Naive thymus-derived CD8-positive, alpha-beta T cell (primary cell): ENCODE data around the gene BRSK2. TPM values are rescaled to one million over a fixed set of nuclear protein-coding genes. Genes with fewer than 3 reads are reported as not detected.
"Not testable (repeated sequence)": the region's sequence is repeated elsewhere in the genome, so short reads cannot be mapped to it uniquely, and the experiment has no call there.

ENCODE experiments used
- ATAC-seq, 2 donors: fragments of 150-1000 bp; cut with Tn5 transposase in 1 of 2; sonication (Bioruptor Pico), chemical (Tn5 transposase) in 1 of 2; 1 replicate in 1 of 2; 2 replicates in 1 of 2; pipeline ENCODE4 v1.10.0; 2021; ENCODE audit warnings: mild to moderate bottlenecking in 2 of 2, moderate library complexity in 2 of 2
- POLR2A ChIA-PET: fragments of 350-600 bp; sonication (Branson Sonifier 250); formaldehyde crosslinking; loops from one replicate; lab custom pipeline; 2021; ENCODE audit warnings: antibody characterized with exemption; lab: Charles Lee
- DNase-seq, 10 donors: peaks; one replicate each; pipeline versions ENCODE4 v3.0.0 to v3.0.0-alpha.2; 2020 to 2022
- H3K27ac Mint-ChIP-seq, 10 donors: one replicate each; pipeline ENCODE4 v1.8.0; 2020 to 2022; ENCODE audit warnings: mild to moderate bottlenecking in 10 of 10, mixed read lengths in 10 of 10, moderate library complexity in 4 of 10, inconsistent platforms in 1 of 10
- H3K27me3 Mint-ChIP-seq, 5 donors: one replicate each; pipeline ENCODE4 v1.8.0; 2021 to 2022; ENCODE audit warnings: mixed read lengths in 5 of 5
- H3K36me3 Mint-ChIP-seq, 3 donors: one replicate each; pipeline ENCODE4 v1.8.0; 2020 to 2022; ENCODE audit warnings: mixed read lengths in 3 of 3, mild to moderate bottlenecking in 2 of 3, inconsistent platforms in 1 of 3
- H3K4me1 Mint-ChIP-seq, 4 donors: one replicate each; pipeline ENCODE4 v1.8.0; 2021 to 2022; ENCODE audit warnings: mixed read lengths in 4 of 4
- H3K4me3 Mint-ChIP-seq, 10 donors: one replicate each; pipeline ENCODE4 v1.8.0; 2020 to 2022; ENCODE audit warnings: mild to moderate bottlenecking in 10 of 10, mixed read lengths in 10 of 10, moderate library complexity in 6 of 10, inconsistent platforms in 1 of 10
- H3K9me3 Mint-ChIP-seq, 9 donors: one replicate each; pipeline ENCODE4 v1.8.0; 2020 to 2022; ENCODE audit warnings: mixed read lengths in 9 of 9, mild to moderate bottlenecking in 3 of 9, inconsistent platforms in 1 of 9, moderate library complexity in 1 of 9
- polyA plus RNA-seq, 3 donors: library from polyadenylated mRNA; unstranded; fragments of 300-500 nt; fragmentation: Illumina TruSeq; gene quantifications; one replicate each; pipeline ENCODE4 v1.2.3, GENCODE V29; 2021
- total RNA-seq, 8 experiments: library from RNA in 2 of 8; stranded (reverse) in 2 of 8; gene quantifications; one replicate each; pipeline ENCODE4 v1.2.3 and lab custom pipeline; 2021 to 2026

Gene BRSK2
- total and polyA plus RNA-seq, 5 experiments from 2014 or later: 0.42 to 1.3 TPM; not detected in 3

GRCh38 chr11:1403078-1403620 lies 13.4 kb downstream of the BRSK2 start:
- Mint-ChIP-seq H3K27me3 (peaks cover 0 to 18% (median 5%) of the 10 kb centered on the region in 5 donors), H3K9me3 (no peaks in the 10 kb centered on the region), H3K27ac (no peak overlapping the region), H3K4me1 (no peaks in the 10 kb centered on the region), H3K4me3 (no peak overlapping the region), H3K36me3 (no peaks in the 10 kb centered on the region)
- DNase-seq: no peak
- ATAC-seq: no peak
- POLR2A ChIA-PET: interaction anchor here (1.0 kb wide), 1 partner anchor 20 kb away, joined by 3 read pairs; no protein-coding TSS in a partner anchor

DNA sequence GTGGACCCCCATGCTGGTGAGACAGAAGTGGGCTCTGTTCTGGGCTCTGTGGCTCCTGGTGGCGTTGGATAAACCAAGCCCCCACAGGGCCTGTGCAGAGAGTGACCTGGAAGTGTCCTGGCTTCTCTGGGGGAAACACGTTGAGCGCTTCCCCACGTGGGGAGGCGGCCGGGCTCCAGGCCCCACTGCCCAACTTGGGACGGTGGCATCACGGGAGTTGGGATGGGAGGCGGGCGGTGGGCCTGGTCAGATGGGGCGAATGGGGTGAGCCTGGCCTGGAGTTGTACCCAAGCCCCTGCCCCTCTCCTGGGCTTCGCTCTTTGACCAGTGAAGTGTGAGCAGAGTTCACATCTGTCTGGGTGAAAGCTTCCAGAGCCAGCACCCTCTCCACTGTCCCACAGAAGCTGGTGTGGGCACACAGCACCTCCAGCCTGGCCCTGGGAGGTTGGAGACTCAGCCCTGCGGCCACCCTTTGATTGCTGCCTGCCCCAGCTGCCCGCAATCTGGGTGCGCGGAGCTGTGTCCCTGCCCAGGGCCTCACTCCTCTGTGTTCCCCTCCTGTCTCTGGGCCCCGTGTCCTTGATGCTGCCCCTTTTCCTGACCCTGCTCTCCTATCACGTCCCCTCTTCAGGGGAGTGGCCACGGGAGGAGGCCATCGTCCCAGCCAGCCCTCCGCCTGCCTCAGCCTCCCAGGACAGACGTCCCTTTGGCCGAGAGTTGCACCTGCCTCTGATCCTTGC lies 14.2 kb downstream of the BRSK2 start:
- ATAC-seq (no peak), DNase-seq (no peak)
- Mint-ChIP-seq H3K27ac (no peak overlapping the region), H3K36me3 (no peaks in the 10 kb centered on the region), H3K9me3 (no peaks in the 10 kb centered on the region), H3K4me3 (no peak overlapping the region), H3K4me1 (peaks cover 0 to 3% (median 0%) of the 10 kb centered on the region in 4 donors), H3K27me3 (peaks cover 0 to 18% (median 5%) of the 10 kb centered on the region in 5 donors)
- POLR2A ChIA-PET: no interaction called here

DNA sequence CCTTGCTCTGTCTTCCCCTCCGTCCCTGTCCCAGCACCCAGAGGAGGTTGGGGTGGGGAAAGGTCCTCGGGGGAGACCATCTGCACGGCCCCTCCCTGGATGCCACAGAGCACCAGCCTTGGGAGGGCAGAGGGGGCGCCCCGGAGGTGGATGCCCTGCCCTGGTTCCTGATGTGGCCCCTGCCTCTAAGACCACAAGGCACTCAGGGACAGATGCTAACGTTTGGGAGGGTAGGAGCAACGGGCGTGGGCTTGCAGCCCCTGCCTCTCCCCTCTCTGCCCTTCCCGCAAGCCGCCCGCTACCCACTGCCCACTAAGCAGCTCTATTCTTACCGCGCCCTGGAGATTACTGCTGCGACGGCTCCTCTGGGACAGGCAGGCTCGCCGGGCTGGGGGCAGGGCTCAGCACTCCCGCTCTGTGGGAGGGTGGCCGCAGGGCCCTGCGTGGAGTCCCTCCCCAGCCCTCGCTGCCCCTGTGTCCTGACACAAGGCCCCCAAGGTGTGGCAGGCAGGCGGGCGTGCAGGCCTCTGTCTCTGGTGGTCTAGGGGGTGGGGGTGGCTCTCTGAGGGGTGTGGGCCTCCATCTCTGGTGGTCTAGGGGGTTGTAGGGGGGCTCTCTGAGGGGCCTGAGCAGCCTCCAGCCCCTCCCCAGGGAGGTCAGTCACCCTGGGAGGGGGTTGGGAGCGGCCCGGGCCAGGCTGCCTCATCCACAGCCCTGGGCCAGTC lies 14.9 kb downstream of the BRSK2 start:
- Mint-ChIP-seq H3K4me1 (peaks cover 0 to 3% (median 0%) of the 10 kb centered on the region in 4 donors), H3K9me3 (no peaks in the 10 kb centered on the region), H3K27ac (no peak overlapping the region), H3K27me3 (peaks cover 0 to 18% (median 5%) of the 10 kb centered on the region in 5 donors), H3K36me3 (no peaks in the 10 kb centered on the region), H3K4me3 (no peak overlapping the region)
- ATAC-seq (no peak), DNase-seq (no peak)
- POLR2A ChIA-PET: no interaction called here

DNA sequence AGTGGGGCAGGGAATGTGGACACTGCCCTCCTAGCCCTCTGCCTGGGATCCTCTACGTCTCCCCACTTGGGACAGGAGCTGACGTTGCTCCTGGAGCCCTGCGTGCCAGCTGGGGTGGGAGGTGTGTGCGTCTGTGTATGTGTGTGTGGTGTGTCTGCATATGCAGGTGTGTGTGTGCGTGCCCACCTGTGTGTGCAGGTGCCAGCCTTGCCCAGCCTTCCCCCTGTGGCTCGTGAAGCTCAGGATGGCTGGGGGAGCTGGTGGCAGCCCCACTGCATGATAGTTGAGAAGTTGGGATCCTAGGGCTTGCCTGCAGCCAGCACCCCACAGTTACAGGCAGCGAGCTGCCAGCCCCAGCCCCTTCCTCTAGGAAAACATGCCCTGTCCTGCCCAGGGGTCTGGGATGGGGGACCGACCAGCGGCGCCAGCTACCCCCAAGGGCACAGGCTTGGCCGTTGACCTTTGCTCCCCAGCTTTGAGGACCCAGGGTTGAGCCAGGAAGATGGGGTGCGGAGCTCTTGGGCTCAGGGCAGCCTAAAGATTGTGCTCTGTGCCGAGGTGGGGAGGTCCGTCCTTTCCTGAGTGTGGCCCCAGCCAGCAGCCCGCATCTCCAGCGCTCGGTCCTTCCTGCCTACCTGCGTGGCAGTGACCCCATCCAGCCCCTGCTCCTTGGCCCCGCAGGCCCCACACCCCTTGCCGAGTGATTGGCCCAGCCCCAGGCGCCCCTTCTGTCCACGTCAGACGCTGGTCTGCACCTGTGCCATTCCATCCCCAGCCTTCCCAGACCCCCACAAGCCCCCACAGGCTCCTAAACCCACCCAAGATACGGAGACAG lies 15.7 kb downstream of the BRSK2 start:
- H3K27me3 Mint-ChIP-seq: peaks cover 0 to 14% (median 5%) of the 10 kb centered on the region in 5 donors
- peaks cover 0 to 3% (median 0%) of the 10 kb centered on the region in 4 donors for H3K4me1 Mint-ChIP-seq
- H3K36me3 Mint-ChIP-seq: no peaks in the 10 kb centered on the region
- ATAC-seq (no peak), DNase-seq (no peak)
- H3K27ac Mint-ChIP-seq: no peak overlapping the region
- POLR2A ChIA-PET: interaction anchor here (0.5 kb wide), 1 partner anchor 88 kb away, joined by 5 read pairs; no protein-coding TSS in a partner anchor
- H3K9me3 Mint-ChIP-seq: no peaks in the 10 kb centered on the region
- H3K4me3 Mint-ChIP-seq: no peak overlapping the region

DNA sequence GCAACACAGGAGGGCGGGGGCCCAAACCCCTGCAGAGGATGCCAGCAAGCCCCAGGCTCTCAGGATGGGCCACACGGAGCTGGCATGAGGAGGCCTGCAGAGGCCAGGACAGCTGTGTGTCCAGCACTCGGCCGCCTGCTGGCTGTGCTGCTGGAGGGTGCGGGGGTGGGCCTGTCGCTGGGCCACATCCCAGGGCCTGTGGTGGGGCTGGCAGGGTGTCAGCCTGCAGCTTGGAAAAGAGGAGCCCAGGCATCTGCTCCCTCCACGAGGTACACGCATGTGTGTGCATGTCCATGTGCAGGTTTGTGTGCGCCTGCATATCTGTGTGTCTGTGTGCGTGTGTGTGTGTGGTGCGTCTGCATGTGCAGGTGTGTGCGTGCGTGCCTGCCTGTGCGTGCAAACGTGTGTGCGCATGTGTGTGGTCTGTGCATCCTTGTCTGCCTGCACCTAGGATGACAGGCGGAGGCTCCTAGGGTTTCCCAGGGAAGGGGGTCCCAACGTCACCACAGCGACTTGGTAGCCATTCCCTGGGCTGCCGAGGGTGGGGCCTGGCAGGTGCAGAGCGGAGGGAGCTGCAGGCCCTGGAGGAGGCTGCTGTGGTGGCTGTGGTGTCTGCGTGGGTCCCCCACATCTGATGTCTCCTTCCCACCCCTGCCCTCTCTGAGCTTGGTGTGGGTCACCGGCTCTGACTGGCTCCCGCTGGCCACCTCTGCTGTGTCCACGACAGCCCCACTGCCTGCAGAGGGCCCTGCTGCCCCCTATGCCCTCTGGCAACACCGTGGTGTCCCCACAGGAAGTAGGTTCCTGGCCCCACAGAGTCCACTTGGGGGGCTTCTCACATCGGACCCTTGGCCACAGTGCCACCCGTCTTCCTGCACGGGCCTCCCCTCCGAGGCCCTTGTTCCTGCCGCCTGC lies 17.1 kb downstream of the BRSK2 start:
- Mint-ChIP-seq H3K36me3 (no peaks in the 10 kb centered on the region), H3K4me1 (peaks cover 0 to 3% (median 0%) of the 10 kb centered on the region in 4 donors), H3K4me3 (no peak overlapping the region), H3K9me3 (no peaks in the 10 kb centered on the region), H3K27me3 (peaks cover 0 to 5% (median 0%) of the 10 kb centered on the region in 5 donors), H3K27ac (no peak overlapping the region)
- POLR2A ChIA-PET: interaction anchor here (0.6 kb wide), 1 partner anchor 467 kb away, joined by 3 read pairs; no protein-coding TSS in a partner anchor
- ATAC-seq (no peak), DNase-seq (no peak)

DNA sequence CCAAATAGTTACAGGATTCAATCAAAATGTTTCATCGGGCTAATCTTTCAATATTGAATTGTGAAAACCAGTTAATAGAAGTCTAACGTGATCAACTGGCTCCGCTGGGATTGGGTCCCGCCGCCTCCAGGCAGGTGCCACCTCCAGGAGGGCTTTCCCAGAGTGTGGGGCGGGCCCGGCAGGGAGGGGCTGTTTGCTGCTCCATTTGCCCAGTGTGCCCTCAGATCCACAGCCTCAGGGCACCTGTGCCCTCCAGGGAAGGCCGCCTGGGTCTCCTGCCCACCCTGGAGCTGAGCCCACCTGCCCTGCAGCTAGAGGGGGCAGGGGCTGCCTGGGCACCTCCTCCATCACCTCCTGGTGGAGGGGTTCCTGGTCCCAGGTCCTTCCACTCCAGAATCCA lies 17.9 kb downstream of the BRSK2 start:
- Mint-ChIP-seq H3K27me3 (peaks cover 0 to 2% (median 0%) of the 10 kb centered on the region in 5 donors), H3K4me3 (no peak overlapping the region), H3K9me3 (no peaks in the 10 kb centered on the region), H3K4me1 (peaks cover 0 to 3% (median 0%) of the 10 kb centered on the region in 4 donors), H3K36me3 (no peaks in the 10 kb centered on the region), H3K27ac (no peak overlapping the region)
- POLR2A ChIA-PET: no interaction called here
- DNase-seq (no peak), ATAC-seq (no peak)

DNA sequence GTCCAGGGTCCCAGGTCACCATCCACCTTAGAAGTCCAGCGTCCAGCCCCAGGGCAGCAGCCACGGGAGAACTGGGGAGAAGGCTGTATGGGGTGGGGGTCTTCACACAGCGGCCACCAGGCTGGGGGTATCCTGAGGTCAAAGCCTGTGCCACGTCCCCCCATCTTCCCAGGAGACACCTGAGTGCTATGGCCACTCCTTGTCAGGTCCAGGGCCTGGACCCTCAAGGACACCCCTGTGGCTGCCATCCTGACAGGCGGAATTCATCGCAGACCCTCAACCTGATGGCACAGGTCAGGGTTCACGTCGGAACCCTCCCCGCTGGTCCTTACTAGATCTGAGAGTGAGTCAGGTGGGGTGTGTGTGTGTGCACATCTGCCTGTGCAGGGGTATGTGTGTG lies 18.6 kb downstream of the BRSK2 start:
- Mint-ChIP-seq H3K27ac (peak overlapping the region in 1 of 10 donors; percentile 71), H3K4me3 (no peak overlapping the region), H3K36me3 (no peaks in the 10 kb centered on the region), H3K9me3 (no peaks in the 10 kb centered on the region), H3K27me3 (peaks cover 0 to 2% (median 0%) of the 10 kb centered on the region in 5 donors), H3K4me1 (peaks cover 0 to 3% (median 0%) of the 10 kb centered on the region in 4 donors)
- POLR2A ChIA-PET: no interaction called here
- DNase-seq (no peak), ATAC-seq (no peak)

GRCh38 chr11:1409108-1409851 lies 19.5 kb downstream of the BRSK2 start:
- peaks cover 0 to 3% (median 0%) of the 10 kb centered on the region in 4 donors for H3K4me1 Mint-ChIP-seq
- POLR2A ChIA-PET: no interaction called here
- ATAC-seq (no peak), DNase-seq (no peak)
- peaks cover 0 to 2% (median 0%) of the 10 kb centered on the region in 5 donors for H3K27me3 Mint-ChIP-seq
- H3K9me3 Mint-ChIP-seq: no peaks in the 10 kb centered on the region
- no peak overlapping the region for H3K27ac Mint-ChIP-seq
- no peak overlapping the region for H3K4me3 Mint-ChIP-seq
- no peaks in the 10 kb centered on the region for H3K36me3 Mint-ChIP-seq

DNA sequence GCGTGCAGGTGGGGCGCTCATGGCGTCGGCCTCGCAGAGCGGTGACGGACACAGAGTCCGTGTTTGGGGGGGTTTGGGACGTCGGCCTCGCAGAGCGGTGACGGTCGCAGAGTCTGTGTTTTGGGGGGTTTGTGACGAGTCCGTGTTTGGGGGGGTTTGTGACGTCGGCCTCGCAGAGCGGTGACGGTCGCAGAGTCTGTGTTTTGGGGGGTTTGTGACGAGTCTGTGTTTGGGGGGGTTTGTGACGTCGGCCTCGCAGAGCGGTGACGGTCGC lies 20.1 kb downstream of the BRSK2 start:
- POLR2A ChIA-PET, DNase-seq, H3K4me3 Mint-ChIP-seq, H3K36me3 Mint-ChIP-seq, H3K27ac Mint-ChIP-seq, H3K4me1 Mint-ChIP-seq, H3K9me3 Mint-ChIP-seq, H3K27me3 Mint-ChIP-seq, ATAC-seq: not testable (repeated sequence)

- POLR2A ChIA-PET: no interaction called here
- peaks cover 0 to 3% (median 0%) of the 10 kb centered on the region in 4 donors for H3K4me1 Mint-ChIP-seq
- no peak for DNase-seq
- peaks cover 0 to 2% (median 0%) of the 10 kb centered on the region in 5 donors for H3K27me3 Mint-ChIP-seq
- no peaks in the 10 kb centered on the region for H3K36me3 Mint-ChIP-seq
- no peak overlapping the region for H3K27ac Mint-ChIP-seq
- no peak overlapping the region for H3K4me3 Mint-ChIP-seq
- H3K9me3 Mint-ChIP-seq: peaks cover 0 to 1% (median 0%) of the 10 kb centered on the region in 9 donors
- ATAC-seq: no peak
Measured at GRCh38 chr11:1410366-1411291, 20.9 kb downstream of the BRSK2 start.
